ENCODE data around the gene DHDH. TPM values are rescaled to one million over a fixed set of nuclear protein-coding genes. Genes with fewer than 3 reads are reported as not detected.
A peak's percentile ranks its signal among the peaks of the same experiment; 100 is the strongest.

The DHDH gene
- total and polyA plus RNA-seq, 2 of the 13 experiments (the other 11 are each of a cell fraction or from before 2014, with no cell fraction given) = 0.13 to 0.91 TPM

DNA sequence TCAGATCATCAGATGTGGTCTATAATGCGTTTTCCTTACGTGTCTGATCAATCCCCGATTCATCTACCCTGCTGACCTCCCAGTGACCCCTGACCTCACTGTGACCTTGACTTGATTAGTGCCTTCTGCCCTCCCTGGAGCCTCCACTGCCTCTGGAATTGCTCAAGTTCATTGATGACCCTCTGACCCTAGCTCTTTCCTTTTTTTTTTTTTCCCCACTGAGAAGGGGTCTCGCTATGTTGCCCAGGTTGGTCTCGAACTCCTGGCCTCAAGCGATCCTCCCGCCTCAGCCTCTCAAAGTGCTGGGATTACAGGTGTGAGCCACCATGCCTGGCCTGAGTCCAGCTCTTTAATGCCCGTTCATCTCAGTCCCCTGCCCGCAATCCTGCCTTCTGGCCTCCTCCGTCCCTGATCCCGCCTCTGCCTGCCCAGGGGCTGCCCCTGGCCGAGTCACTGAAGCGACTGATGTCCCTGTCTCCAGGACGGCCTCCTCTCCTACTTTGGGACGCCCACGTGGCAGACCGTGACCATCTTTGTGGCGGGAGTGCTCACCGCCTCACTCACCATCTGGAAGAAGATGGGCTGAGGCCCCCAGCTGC, 27.7 kb downstream of the DHDH start (continued):
- TF ChIP-seq, protein P1, sequence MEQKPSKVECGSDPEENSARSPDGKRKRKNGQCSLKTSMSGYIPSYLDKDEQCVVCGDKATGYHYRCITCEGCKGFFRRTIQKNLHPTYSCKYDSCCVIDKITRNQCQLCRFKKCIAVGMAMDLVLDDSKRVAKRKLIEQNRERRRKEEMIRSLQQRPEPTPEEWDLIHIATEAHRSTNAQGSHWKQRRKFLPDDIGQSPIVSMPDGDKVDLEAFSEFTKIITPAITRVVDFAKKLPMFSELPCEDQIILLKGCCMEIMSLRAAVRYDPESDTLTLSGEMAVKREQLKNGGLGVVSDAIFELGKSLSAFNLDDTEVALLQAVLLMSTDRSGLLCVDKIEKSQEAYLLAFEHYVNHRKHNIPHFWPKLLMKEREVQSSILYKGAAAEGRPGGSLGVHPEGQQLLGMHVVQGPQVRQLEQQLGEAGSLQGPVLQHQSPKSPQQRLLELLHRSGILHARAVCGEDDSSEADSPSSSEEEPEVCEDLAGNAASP (CRISPR knock-in tag; IDR thresholded peaks at IDR 0.05; ENCODE audit: borderline replicate concordance) = no peak; the same call in 1 of the 2 replicates
- TF ChIP-seq, protein P2, sequence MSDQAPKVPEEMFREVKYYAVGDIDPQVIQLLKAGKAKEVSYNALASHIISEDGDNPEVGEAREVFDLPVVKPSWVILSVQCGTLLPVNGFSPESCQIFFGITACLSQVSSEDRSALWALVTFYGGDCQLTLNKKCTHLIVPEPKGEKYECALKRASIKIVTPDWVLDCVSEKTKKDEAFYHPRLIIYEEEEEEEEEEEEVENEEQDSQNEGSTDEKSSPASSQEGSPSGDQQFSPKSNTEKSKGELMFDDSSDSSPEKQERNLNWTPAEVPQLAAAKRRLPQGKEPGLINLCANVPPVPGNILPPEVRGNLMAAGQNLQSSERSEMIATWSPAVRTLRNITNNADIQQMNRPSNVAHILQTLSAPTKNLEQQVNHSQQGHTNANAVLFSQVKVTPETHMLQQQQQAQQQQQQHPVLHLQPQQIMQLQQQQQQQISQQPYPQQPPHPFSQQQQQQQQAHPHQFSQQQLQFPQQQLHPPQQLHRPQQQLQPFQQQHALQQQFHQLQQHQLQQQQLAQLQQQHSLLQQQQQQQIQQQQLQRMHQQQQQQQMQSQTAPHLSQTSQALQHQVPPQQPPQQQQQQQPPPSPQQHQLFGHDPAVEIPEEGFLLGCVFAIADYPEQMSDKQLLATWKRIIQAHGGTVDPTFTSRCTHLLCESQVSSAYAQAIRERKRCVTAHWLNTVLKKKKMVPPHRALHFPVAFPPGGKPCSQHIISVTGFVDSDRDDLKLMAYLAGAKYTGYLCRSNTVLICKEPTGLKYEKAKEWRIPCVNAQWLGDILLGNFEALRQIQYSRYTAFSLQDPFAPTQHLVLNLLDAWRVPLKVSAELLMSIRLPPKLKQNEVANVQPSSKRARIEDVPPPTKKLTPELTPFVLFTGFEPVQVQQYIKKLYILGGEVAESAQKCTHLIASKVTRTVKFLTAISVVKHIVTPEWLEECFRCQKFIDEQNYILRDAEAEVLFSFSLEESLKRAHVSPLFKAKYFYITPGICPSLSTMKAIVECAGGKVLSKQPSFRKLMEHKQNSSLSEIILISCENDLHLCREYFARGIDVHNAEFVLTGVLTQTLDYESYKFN (CRISPR knock-in tag; conservative IDR thresholded peaks at IDR 0.05) = no peak; the same call in 1 of the 2 replicates
- TF ChIP-seq HDAC2 (CRISPR knock-in tag; IDR thresholded peaks at IDR 0.05) (peak; percentile 29; the same call in 1 of the 2 replicates), ZMAT3 (CRISPR knock-in tag; conservative IDR thresholded peaks at IDR 0.05) (no peak), NCOA1 (CRISPR knock-in tag; IDR thresholded peaks at IDR 0.05) (no peak), JUND (CRISPR knock-in tag; IDR thresholded peaks at IDR 0.05) (no peak), ZNF780A (CRISPR knock-in tag; IDR thresholded peaks at IDR 0.05) (0 out of 2 replicates have a peak, but pooled peaks have one; percentile 56), EED (CRISPR knock-in tag; IDR thresholded peaks at IDR 0.05) (no peak), ZNF790 (CRISPR knock-in tag; IDR thresholded peaks at IDR 0.05; ENCODE audit: borderline replicate concordance) (no peak), ZNF607 (CRISPR knock-in tag; IDR thresholded peaks at IDR 0.05; ENCODE audit: borderline replicate concordance) (no peak), RARG (CRISPR knock-in tag; IDR thresholded peaks at IDR 0.05; ENCODE audit: low read depth) (no peak), ATF7 (IDR thresholded peaks at IDR 0.05) (no peak), ATF7 (CRISPR knock-in tag; IDR thresholded peaks at IDR 0.05) (no peak), NR3C1 (CRISPR knock-in tag; IDR thresholded peaks at IDR 0.05) (no peak), GTF2F1 (IDR thresholded peaks at IDR 0.05; ENCODE audit: low read length) (no peak), CENPT (CRISPR knock-in tag; IDR thresholded peaks at IDR 0.05; ENCODE audit: low read depth) (0 out of 2 replicates have a peak, but pooled peaks have one; percentile 43)
- TF ChIP-seq, protein P3, sequence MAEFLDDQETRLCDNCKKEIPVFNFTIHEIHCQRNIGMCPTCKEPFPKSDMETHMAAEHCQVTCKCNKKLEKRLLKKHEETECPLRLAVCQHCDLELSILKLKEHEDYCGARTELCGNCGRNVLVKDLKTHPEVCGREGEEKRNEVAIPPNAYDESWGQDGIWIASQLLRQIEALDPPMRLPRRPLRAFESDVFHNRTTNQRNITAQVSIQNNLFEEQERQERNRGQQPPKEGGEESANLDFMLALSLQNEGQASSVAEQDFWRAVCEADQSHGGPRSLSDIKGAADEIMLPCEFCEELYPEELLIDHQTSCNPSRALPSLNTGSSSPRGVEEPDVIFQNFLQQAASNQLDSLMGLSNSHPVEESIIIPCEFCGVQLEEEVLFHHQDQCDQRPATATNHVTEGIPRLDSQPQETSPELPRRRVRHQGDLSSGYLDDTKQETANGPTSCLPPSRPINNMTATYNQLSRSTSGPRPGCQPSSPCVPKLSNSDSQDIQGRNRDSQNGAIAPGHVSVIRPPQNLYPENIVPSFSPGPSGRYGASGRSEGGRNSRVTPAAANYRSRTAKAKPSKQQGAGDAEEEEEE (CRISPR knock-in tag; IDR thresholded peaks at IDR 0.05; ENCODE audit: borderline replicate concordance) = no peak
- TF ChIP-seq, protein P4, sequence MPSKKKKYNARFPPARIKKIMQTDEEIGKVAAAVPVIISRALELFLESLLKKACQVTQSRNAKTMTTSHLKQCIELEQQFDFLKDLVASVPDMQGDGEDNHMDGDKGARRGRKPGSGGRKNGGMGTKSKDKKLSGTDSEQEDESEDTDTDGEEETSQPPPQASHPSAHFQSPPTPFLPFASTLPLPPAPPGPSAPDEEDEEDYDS (CRISPR knock-in tag; IDR thresholded peaks at IDR 0.05) = no peak
- TF ChIP-seq, protein P5, sequence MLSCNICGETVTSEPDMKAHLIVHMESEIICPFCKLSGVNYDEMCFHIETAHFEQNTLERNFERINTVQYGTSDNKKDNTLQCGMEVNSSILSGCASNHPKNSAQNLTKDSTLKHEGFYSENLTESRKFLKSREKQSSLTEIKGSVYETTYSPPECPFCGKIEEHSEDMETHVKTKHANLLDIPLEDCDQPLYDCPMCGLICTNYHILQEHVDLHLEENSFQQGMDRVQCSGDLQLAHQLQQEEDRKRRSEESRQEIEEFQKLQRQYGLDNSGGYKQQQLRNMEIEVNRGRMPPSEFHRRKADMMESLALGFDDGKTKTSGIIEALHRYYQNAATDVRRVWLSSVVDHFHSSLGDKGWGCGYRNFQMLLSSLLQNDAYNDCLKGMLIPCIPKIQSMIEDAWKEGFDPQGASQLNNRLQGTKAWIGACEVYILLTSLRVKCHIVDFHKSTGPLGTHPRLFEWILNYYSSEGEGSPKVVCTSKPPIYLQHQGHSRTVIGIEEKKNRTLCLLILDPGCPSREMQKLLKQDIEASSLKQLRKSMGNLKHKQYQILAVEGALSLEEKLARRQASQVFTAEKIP (CRISPR knock-in tag; IDR thresholded peaks at IDR 0.05; ENCODE audit: borderline replicate concordance) = no peak
- TF ChIP-seq, protein P6, sequence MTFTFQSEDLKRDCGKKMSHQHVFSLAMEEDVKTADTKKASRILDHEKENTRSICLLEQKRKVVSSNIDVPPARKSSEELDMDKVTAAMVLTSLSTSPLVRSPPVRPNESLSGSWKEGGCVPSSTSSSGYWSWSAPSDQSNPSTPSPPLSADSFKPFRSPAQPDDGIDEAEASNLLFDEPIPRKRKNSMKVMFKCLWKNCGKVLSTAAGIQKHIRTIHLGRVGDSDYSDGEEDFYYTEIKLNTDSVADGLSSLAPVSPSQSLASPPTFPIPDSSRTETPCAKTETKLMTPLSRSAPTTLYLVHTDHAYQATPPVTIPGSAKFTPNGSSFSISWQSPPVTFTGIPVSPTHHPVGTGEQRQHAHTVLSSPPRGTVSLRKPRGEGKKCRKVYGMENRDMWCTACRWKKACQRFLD (CRISPR knock-in tag; IDR thresholded peaks at IDR 0.05; ENCODE audit: borderline replicate concordance) = no peak
